ENCODE measurements around the gene MCFD2. TPM values are rescaled to one million over a fixed set of nuclear protein-coding genes. Genes with fewer than 3 reads are reported as not detected.

Gene MCFD2
- total RNA-seq (100 to 1,000 TPM in 2 of 5 donors, 10 to 100 TPM in 3; 13.3 to 127 (median 78.0) TPM), polyA plus RNA-seq (10 to 100 TPM; 15.9 to 23.5 (median 17.1) TPM)
- long read RNA-seq, donor 1, full-length matches to known transcripts = 11 of 11 reads
- long read RNA-seq, donor 1, partial matches to known transcripts = 0 of 11 reads
- long read RNA-seq, donor 1, other reads (novel, unspliced or antisense) = 0 of 11 reads
- long read RNA-seq, donor 2, full-length matches to known transcripts = 17 of 17 reads
- long read RNA-seq, donor 2, partial matches to known transcripts = 0 of 17 reads
- long read RNA-seq, donor 2, other reads (novel, unspliced or antisense) = 0 of 17 reads
- long read RNA-seq, donor 3, full-length matches to known transcripts = 14 of 14 reads
- long read RNA-seq, donor 3, partial matches to known transcripts = 0 of 14 reads
- long read RNA-seq, donor 3, other reads (novel, unspliced or antisense) = 0 of 14 reads
- long read RNA-seq, donor 4, full-length matches to known transcripts = 3 of 3 reads
- long read RNA-seq, donor 4, partial matches to known transcripts = 0 of 3 reads
- long read RNA-seq, donor 4, other reads (novel, unspliced or antisense) = 0 of 3 reads
- long read RNA-seq, donor 5, full-length matches to known transcripts = 18 of 18 reads
- long read RNA-seq, donor 5, partial matches to known transcripts = 0 of 18 reads
- long read RNA-seq, donor 5, other reads (novel, unspliced or antisense) = 0 of 18 reads
- long read RNA-seq, donor 6 = 0 reads
- long read RNA-seq, donor 7, full-length matches to known transcripts = 10 of 10 reads
- long read RNA-seq, donor 7, partial matches to known transcripts = 0 of 10 reads
- long read RNA-seq, donor 7, other reads (novel, unspliced or antisense) = 0 of 10 reads
- long read RNA-seq, donor 8, full-length matches to known transcripts = 20 of 20 reads
- long read RNA-seq, donor 8, partial matches to known transcripts = 0 of 20 reads
- long read RNA-seq, donor 8, other reads (novel, unspliced or antisense) = 0 of 20 reads
- long read RNA-seq, donor 9, full-length matches to known transcripts = 22 of 22 reads
- long read RNA-seq, donor 9, partial matches to known transcripts = 0 of 22 reads
- long read RNA-seq, donor 9, other reads (novel, unspliced or antisense) = 0 of 22 reads
- long read RNA-seq, donor 10, full-length matches to known transcripts = 6 of 6 reads
- long read RNA-seq, donor 10, partial matches to known transcripts = 0 of 6 reads
- long read RNA-seq, donor 10, other reads (novel, unspliced or antisense) = 0 of 6 reads

DNA sequence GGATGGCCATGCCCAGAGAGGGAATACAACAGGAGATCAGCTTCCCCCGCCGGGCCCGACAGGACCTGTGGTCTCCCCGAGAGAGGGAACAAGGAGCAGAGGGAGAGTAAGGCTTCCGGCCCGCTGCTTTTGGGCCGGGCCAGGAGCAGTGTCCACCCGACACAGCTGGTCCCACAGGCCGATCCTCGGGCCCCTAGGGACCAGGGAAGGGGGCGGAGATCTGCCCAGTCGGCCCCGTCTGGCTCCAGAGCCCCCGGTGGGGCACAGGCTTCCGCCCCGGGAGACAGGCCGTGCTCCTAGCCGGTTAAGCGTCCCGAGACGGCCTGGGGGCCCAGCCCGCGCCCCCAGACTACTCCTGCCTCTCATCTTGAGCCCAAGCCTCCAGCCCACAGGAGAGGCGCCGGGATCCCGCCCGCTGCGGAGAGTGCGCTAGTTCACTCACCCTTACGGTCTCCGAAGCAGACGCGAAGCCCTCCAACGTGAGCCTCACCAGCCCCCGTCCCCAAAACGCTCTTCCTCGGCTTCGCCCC, at the start of gene MCFD2:
TSS of gene MCFD2 (minus strand) at position 526 of the 530 bp plus-strand sequence. CDS start 6,635 bp downstream, outside the sequence.
- peaks cover 0 to 22% (median 15%) of the 10 kb centered on the region in 4 donors for H3K36me3 ChIP-seq
- no peaks in the 10 kb centered on the region for H3K9me3 ChIP-seq
- H3K27me3 ChIP-seq = no peaks in the 10 kb centered on the region
- intact Hi-C loops (cut with DNase I; ENCODE audit: low total_unique reads) = no loop called here
- peak within 1 kb of the TSS; percentile 84 to 99 (median 89) for H3K4me3 ChIP-seq
- DNase-seq = peak in 1 of 2 donors; percentile 41
- no peak for TF ChIP-seq POLR2AphosphoS5 (IDR thresholded peaks at IDR 0.05)
- no peak for TF ChIP-seq EP300 (IDR thresholded peaks at IDR 0.05)
- TF ChIP-seq POLR2A (IDR thresholded peaks at IDR 0.05) = no peak
- WGBS, 5 donors = 0 to 1% (median 1%) methylated on average over 15 to 38 of the region's 38 CpGs
- H3K27ac ChIP-seq = peak within 1 kb of the TSS; percentile 93 to 98 (median 95)
- peaks cover 25 to 59% (median 38%) of the 10 kb centered on the region in 4 donors for H3K4me1 ChIP-seq

DNA sequence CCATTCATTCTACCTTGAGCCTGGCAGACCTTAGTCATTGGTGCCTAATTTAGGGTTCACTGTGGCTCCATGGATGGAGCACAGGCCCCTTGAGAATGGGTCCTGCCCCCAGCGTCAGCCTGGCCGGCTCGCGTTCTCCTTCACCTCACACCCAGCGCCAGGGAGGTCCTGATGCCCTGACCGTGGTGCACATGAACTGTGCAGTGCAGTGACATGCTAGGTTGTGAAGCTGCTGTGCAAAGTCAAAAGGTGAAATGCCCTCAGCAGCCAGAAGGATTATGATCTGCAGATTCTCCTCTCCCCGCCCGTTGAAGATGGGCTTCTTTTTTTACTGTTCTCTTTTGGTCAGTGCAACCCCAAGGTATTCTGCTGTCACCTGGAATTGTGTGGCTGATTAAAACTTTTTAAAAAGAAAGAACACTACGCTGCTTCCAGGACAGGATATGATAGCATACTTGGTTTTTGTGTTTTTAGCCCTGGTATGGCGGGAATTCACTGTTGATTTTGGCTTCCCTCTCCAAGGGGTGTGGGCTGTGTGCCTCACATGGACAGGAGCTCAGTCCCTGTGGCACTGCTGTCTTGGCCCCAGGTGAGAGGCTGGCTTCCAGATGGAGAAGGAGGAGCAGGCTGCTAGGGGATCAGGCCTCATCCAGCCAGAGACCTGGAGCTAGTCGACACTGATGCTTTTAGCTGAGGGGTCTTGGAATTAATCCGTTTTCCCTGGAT, 49.4 kb upstream of the MCFD2 start:
- no peak overlapping the region for H3K4me3 ChIP-seq
- no peaks in the 10 kb centered on the region for H3K27me3 ChIP-seq
- peaks cover 0 to 22% (median 19%) of the 10 kb centered on the region in 4 donors for H3K36me3 ChIP-seq
- peaks cover 14 to 49% (median 30%) of the 10 kb centered on the region in 4 donors for H3K4me1 ChIP-seq
- 78 to 88% (median 80%) methylated on average over 12 of the region's 12 CpGs for WGBS, 5 donors
- peak overlapping the region in 4 of 5 donors; percentile 14 to 26 (median 20) for H3K27ac ChIP-seq
- DNase-seq = no peak
- intact Hi-C loops (cut with DNase I; ENCODE audit: low total_unique reads) = no loop called here
- H3K9me3 ChIP-seq = no peaks in the 10 kb centered on the region
- no peak for TF ChIP-seq POLR2AphosphoS5 (IDR thresholded peaks at IDR 0.05)
- no peak for TF ChIP-seq CTCF (IDR thresholded peaks at IDR 0.05)
- no peak for TF ChIP-seq POLR2A (IDR thresholded peaks at IDR 0.05)
- no peak for TF ChIP-seq EP300 (IDR thresholded peaks at IDR 0.05)

- peaks cover 5 to 31% (median 27%) of the 10 kb centered on the region in 4 donors for H3K36me3 ChIP-seq
- peaks cover 12 to 41% (median 26%) of the 10 kb centered on the region in 4 donors for H3K4me1 ChIP-seq
- TF ChIP-seq CTCF (IDR thresholded peaks at IDR 0.05) (no peak), EP300 (IDR thresholded peaks at IDR 0.05) (no peak), POLR2A (IDR thresholded peaks at IDR 0.05) (no peak), POLR2AphosphoS5 (IDR thresholded peaks at IDR 0.05) (no peak)
- no peak overlapping the region for H3K4me3 ChIP-seq
- intact Hi-C loops (cut with DNase I; ENCODE audit: low total_unique reads) = no loop called here
- peaks cover 0 to 5% (median 0%) of the 10 kb centered on the region in 3 donors for H3K27me3 ChIP-seq
- peak overlapping the region in 4 of 5 donors; percentile 14 to 26 (median 20) for H3K27ac ChIP-seq
- no peak for DNase-seq
- no peaks in the 10 kb centered on the region for H3K9me3 ChIP-seq
- WGBS, 5 donors = 90 to 96% (median 95%) methylated on average over 7 of the region's 7 CpGs
These were observed 48.5 kb upstream of the MCFD2 start for GRCh38 chr2:46963941-46964673.
